HG03135 (cell line): ENCODE data around the gene KRT76.

Experiments used
- ATAC-seq: cut with Tn5 transposase; IDR thresholded peaks from one replicate; pipeline ENCODE4 v1.9.1; 2021; ENCODE audit warnings: mild to moderate bottlenecking, moderate library complexity; ENCODE audit not compliant: unreplicated experiment

Gene KRT76

GRCh38 chr12:52782502-52782901 lies 5.4 kb upstream of the KRT76 start:
- no peak for ATAC-seq

- ATAC-seq = no peak
Measured at GRCh38 chr12:52781399-52782082, 4.4 kb upstream of the KRT76 start.

DNA sequence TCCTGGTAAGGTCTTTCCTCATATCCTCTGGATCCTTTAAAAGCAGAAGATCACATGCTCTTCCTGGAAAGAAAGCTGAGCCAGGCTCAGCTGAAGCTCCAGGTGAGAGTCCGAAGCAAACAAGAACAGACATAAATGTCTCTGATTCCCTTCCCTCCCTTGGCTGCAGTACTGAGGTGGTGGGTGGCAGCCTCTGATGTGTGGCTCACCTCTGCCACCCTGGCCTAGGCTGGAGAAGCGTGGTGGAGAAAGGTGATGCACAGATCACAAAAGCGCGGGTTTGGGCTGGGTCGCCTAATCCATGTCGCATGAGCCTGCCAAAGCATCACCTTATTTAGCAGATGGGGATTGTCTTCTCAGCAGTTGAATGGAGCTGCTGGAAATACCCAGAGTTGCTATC lies 2.8 kb upstream of the KRT76 start:
- no peak for ATAC-seq

DNA sequence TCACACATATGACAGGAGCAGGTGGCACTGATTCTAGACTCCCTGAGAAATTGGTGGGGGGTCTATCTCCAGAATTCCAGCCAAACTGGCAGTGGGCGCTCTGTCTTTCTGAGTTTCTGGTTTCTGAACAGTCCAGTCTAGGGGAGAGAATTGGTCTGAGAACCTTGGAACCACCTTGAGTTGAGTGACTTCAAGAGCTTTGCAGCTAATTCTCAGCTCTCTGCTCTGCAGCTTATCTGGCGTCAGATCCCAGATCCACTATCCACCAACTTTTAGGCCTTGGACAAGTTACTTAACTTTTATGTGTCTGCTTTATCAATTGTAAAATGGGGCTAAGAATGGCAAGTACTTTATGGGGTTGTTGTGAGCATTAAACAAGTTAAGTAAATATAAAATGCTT lies 1.7 kb upstream of the KRT76 start:
- ATAC-seq = no peak

GRCh38 chr12:52777566-52777965 lies 421 bp upstream of the KRT76 start:
- ATAC-seq = no peak

- ATAC-seq = no peak
Measured at GRCh38 chr12:52776435-52776834, 710 bp downstream of the KRT76 start.

DNA sequence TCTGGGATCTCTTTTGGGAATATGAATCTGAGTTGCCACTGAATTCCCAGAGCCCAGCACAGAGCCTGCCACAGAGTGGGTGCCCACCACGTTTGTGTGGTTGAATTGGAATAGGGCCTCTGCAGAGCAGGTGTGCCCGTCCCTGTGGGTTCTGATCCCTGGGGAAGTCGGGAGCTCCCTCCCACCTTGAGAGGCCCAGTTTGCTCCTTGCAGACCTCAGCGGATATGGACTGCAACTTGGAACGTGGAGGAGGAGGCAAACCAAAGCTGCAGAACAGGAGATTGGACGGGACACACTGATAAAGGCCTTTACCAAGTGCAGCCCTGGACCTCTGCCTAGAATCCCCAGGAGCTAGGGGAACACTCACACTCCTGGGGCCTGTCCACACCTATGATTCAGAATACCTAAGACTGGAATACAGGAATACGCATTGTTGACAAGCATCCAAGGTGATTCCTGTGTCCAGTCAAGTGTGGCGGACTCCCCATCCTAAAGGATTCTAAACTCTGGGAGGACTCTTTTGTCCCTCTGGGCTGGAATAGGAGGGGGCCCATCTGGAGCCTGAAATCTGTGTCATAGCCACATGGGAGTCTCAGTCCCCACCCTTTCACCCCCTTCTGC lies 2.4 kb downstream of the KRT76 start:
- no peak for ATAC-seq

- ATAC-seq = no peak
Measured at GRCh38 chr12:52772772-52773171, 4.4 kb downstream of the KRT76 start.

DNA sequence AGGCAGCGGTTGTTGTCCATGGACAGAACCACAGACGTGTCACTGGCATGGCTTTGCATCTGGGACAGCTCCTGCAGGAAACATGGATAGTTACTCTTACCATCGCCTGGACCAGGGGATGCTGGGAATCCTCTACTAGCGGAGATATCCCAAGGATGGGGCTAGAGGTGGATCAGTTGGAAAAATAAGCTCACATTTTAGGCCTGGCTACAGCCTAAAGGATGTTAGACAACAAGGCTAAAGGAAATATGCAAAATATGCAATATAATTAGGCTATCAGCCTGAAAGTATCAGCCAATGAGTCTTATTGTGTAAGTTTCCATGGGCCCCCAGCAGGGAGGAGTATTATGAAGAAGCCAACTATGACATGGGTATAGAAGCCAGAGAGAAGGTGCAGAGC lies 5.0 kb downstream of the KRT76 start:
- ATAC-seq = no peak

GRCh38 chr12:52771505-52771904 lies 5.6 kb downstream of the KRT76 start:
- no peak for ATAC-seq

DNA sequence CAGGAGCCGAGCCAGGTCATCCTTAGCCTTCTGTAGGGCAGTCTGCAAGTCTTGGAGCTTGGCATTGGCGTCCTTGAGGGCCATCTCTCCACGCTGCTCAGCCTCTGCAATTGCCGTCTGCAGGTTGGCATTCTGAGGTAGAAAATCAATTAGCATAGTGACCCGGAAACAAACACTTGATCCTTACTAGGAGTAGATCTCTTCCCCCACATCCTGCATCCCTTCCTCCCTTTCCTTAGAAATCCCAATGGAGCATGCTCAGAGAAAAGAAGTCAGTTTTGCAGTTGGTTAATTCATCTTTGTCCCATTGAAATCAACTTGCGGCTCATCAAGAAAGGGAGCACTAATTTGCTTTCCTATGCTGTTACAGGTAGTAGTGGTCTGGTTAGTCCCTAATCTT lies 6.1 kb downstream of the KRT76 start:
- ATAC-seq = no peak

DNA sequence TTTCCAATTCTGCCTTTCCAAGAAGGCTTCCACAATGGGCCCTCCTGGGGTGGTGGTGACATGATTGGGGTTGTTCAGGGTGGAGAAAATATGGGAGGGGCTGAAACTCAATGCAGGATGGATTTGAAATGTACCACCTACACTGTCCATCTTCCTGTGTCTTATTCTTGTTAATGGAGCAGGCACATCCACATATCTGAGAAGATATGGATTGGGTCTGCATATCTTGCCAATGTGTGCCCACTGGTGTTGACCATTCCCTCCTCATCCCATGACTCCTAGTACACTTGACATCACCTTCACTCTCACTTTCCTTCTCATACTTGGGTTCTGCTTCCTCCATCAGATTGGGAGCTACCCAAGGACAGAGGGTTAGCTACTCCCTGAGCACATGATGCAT lies 7.2 kb downstream of the KRT76 start:
- no peak for ATAC-seq

DNA sequence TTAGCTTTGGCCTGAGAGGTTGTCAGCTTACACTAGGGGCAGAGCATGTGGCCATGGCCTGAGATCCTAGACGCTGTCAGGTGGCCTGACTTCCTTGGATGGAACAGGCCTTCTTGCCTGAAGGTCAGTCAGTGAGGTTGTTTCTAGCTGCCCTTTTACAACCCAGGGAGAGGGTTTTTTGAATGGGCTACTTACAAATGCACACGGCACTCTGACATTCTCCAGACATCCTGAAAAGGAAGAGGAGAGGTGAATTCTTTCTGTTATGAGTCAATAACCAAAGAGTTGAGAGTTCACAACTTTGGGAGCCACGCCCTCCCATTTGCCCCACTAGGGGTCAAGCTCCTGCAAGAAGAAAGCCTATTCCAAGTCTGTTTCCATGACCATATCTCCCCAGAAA lies 7.8 kb downstream of the KRT76 start:
- ATAC-seq = no peak

GRCh38 chr12:52768479-52769200 lies 8.5 kb downstream of the KRT76 start:
- no peak for ATAC-seq

GRCh38 chr12:52767427-52767826 lies 9.7 kb downstream of the KRT76 start:
- ATAC-seq = no peak

DNA sequence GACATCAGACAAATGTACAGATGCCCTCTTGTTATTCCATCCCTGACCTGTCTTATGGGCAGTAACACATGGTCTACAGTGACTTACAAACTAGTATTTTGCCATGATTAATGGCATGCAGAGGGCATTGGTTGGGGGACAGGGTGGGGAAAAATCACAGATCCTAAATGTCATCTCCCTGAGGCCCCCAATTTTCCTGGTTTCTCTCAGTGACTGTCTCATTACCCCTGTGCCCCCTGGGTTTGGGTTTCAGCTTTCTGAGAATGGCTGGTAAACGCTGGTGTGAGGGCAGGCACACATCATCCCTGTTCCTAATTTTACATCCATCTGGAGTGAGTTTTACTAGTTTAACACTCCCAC lies 10.1 kb downstream of the KRT76 start:
- ATAC-seq = no peak

GRCh38 chr12:52766351-52767019 lies 10.7 kb downstream of the KRT76 start:
- no peak for ATAC-seq

DNA sequence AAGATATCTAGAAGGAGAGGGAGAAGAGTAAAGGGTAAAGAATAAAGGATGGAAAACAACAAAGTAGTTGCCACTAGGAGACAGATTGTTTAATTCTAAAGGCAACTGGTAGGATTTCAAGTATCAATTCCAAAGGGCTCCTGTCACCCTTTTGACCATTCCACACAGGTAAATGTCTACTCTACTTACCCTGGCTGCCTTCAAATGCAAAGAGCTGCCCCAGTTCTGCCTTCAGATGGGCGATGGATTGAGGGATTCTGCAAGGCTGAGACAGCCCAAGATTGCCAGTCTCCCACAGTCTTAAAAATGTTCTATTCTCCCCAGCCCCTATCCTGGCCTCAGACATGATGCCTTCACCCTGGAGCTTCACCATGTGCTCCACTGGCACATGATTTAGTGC lies 11.4 kb downstream of the KRT76 start:
- no peak for ATAC-seq

GRCh38 chr12:52763991-52764390 lies 13.2 kb downstream of the KRT76 start:
- no peak for ATAC-seq

GRCh38 chr12:52763036-52763659 lies 14.0 kb downstream of the KRT76 start:
- ATAC-seq = no peak

DNA sequence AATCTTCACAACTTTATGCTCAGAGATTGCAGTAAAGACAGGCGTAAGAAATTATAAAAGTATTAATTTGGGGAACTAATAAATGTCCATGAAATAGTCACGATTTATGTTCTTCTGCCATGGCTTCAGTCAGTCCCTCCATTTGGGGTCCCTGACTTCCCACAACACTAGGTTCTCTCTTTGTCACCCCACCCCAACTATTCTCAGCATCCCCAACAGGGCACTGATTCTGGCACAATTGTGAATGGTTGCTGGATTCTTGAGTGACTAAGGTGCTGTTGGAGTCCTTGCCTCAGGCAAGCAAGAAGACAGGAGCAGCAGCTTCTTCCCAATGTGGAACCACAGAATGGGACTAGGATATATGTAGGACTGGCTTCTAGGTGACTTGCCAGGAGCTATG lies 15.3 kb downstream of the KRT76 start:
- ATAC-seq = no peak
